Stimulated activated CD8-positive, alpha-beta memory T cell treated with anti-CD3 and anti-CD28 coated beads, Interleukin-2, amount 100 ng/mL, for 1 hour (primary cell): ENCODE data around the gene CELF2.
"Not testable (repeated sequence)": the region's sequence is repeated elsewhere in the genome, so short reads cannot be mapped to it uniquely, and the experiment has no call there.

Experiments
- DNase-seq, 2 donors: peaks; one replicate each; pipeline ENCODE4 v3.0.0-alpha.2; 2020; ENCODE audit warnings: low read depth in 2 of 2

The CELF2 gene

DNA sequence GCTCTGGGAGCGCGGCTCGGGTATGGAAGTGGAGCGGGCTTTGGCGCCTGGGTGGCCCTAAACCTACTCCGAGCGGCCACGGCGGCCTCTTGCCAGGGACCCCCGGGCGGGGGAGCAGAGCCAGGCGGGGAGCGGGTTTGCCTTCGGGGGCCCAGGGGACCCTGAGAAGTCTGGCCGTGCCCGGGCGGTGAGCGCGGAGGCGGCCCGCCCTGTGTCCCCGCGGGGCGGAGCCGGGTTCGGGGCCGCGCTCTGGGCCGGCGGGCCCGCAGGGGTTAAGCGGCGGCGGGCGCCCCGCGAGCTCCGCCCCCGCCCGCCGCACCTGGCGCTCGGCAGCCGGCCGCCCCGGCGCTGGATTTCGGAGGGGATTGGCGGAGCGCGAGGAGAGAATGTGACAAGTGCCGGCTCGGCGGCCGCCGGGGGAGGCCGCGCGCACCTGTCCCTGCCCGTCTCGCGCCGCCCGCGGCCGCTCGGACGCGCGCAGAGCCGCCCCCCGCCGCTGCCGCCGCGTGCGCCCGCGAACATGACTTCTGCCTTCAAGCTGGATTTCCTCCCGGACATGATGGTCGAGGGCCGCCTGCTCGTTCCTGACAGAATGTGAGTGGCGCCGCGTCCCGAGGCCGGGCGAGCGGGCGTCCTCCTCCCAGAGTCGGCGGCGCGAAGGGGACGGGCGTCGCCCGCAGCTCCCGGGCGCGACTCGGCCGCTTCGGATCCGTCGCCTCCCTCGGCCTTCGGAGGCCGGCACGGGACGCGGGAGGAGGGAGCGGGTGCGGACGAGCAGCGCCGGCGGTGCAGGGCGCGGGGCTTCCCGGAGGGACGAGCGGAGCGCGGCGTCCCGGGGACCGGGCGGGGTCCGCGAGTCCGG is at the start of gene CELF2:
CELF2 (plus strand) TSS at position 303 of the 862 bp plus-strand sequence; CDS start at position 521, 218 bp downstream.
- DNase-seq = peak in 1 of 2 donors; percentile 20

DNA sequence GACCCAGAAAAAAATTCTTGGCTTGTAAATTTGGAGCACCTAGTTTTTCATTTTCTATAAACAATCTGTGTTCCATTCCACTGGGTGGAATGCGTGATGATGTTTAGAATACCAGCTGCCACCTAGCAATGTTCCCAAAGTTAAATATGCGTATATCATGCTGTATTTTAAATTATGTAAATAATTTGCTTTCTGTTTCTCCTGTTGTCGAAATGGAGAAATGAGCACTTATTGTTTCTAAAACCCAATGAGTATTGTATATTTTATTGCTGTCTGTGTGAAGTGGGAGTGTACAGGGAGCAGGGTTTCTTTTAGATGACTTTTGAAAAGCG is 49.4 kb upstream of the CELF2 start:
- DNase-seq = no peak

DNA sequence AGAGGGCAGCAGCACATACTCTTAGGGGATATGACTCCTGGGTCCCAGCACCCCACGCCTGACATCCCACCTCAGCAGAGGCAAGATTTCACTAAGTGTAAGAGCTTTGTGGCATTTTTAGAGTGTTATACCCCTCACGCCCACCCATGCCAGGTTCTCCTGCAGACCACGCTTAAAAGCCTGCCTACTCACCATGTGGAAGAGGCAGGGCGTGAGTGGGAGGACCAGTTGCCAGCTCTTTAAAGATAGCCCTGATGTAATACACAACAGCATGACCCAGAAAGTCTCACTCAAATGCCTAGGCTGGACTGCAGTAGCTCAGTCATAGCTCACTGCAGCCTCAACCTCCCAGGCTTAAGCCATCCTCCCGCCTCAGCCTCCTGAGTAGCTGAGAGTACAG is 44.4 kb upstream of the CELF2 start:
- no peak for DNase-seq

DNA sequence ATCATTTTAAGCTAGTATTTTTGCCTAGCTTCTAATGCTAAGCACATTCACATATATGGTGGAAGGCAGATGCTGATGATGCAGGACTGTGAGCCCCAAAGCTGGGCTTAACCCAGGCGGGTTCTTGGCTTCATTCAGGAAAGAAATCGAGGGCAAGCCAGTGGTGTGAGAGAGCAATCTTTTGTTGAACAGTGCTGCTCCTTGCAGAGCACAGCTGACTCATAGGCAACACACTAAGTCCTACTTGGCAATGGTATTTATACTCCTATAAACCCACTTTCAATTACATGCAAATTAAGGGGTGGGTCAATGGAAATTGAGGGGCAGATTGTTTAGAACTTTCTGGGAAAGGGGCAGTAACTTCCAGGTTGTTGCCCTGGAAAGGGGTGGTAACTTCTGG is 42.0 kb upstream of the CELF2 start:
- no peak for DNase-seq

DNA sequence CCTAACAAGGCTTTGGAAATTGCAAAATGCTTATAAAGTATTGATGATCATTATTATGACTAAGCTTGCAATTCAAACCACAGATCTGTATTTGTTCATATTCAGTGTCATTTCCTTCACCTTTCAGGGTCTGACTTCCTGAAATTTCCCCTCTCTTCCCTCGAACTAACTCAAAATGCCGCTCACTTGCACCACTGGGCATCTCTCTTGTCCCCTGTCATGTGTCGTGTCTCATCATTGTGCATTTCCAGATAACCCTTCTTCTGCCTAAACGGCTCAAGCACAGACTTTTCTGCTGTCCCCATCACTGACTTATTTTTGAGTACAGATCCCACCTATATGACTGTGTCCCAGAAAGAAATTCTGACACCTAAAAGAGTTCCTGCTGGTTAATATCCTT is 41.0 kb upstream of the CELF2 start:
- no peak for DNase-seq

DNA sequence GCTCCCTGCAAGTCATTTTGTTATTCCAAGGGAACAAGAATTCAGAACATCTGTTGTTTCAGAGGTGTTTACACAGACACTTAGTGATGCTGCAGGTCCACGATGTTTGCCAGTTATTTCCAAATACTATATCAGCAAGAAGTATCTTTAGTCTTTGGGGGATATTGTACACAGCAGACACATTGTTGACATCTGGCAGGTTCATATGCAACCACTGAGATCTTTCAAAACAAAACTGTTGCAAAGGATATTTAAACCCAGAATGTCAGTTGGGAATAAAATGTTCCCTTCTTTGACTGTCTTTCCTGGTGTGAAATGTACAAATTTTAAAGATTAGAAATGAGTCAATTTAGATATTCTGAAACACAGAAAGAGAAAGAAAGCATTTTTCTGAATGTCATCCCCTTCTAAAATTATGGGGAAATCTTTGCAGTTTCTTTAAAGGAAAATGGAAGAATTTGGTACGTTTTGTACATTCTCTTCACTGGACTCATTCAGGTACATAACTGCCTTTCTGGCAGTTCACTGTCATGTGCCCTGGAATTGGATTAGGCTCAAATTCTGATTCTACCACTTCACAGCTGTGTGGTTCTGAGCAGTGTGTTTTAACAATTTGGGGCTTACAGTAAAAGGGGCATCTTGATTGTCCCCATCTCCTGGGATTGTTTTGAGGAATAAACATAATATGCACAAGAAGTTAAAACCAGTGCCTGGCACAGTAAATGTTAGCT is 40.3 kb upstream of the CELF2 start:
- DNase-seq = no peak

DNA sequence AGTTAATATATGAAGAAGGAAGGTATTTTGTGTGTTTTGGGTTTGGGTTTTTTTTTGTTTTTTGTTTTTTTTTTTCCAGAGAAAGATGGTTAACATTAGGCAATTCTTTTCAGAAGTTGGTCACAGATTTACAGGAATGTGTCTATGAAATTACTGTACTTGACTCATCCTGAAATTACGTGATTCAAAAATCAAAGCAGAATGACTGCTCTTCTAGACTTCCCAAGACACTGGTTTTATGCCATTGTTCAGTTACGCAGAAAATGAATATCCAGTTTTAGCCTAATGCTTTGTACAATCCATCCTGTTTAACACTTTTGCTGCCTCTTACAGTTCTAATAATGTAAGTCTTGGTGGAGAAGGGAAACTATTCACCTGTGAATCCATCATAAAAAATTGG is 39.7 kb upstream of the CELF2 start:
- DNase-seq = no peak

DNA sequence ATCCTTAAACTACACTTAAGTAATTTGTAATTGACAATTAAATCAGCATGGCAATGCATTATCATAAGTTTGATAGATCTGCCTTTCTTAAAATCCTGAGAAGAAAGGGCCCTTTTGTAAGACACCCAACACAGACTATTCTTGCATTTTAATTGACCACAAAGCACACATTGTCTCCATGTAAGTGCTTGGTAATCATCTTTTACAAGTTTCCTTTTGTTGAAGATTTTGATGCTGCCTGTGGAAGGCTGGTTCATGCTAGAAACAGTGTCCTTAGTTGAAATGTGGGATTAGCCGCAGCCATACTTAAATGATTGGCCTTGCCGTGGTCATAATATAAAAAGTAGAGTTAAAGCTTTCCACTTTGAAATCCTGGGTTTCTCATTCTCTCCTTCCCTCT is 32.3 kb upstream of the CELF2 start:
- no peak for DNase-seq

DNA sequence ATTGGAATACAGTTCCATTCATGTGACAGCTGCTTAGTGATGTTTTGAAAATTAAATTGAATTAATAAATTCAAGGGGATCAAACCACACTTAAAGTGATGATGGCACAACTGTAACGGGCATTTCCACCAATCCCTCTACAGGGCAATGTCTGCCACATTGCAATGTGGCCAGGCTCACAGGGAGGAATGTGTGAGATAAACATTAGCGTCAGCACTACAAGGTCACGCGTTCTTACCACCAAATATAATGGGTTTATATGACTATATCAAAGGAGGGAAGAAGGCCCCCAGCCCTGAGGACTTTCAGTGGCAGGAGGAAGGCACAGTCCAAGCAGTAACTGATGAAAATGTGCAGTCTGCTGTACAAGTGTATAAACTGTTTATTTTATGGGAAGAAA is 31.1 kb upstream of the CELF2 start:
- DNase-seq = no peak

DNA sequence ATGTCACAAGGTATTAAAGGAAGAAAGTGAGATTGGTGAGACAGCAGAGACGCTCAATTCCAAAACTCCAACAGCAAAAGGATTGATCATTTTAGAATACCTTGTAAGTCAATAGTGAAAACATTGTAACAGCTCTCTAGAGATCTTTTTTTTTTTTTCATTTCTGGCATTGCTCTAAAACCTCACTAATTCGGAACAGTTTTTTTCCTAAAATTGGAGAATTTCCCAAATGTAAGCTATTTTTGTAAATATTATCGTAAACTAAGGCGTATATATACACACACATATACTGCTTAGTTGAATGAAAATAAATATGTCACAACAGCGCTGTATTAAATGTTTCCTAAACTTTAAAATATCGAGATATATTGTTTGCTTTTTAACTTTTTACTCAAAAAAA is 30.6 kb upstream of the CELF2 start:
- no peak for DNase-seq

DNA sequence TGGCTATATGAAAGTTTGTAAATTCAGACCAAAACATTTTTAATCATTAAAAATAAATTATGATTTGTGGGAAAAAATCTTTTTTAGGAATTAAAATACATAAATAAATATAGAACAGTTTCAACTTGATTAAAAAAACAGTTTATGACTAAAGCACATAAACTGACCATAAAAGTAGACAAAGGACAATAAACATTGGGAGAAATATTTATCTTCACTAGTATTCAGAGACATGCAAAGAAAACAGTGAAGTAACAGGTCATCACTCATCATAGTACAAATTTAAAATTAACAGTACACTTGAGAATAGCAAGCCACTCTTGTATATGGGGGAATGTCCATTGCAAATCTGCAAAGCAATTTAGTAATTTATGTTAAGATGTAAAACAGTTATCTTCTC is 28.0 kb upstream of the CELF2 start:
- DNase-seq = no peak

DNA sequence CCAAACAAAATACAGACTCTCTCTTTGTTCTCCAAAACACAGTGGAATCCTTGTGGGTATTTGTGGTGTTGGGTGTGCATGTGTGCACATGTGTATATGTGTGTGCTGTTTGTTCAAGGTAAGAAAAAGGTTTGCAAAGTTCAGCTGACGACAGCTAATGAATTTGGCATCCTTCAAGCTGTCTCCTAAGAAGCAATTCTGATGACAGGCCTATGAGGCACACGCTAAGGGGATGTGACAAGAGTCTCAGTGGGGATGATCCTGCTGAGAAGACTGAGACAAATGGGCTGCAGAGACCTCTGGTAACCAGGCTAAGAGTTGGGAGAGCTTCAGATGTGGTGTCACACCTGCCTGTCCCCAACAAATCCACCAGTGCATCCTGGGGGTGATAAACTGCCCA is 26.5 kb upstream of the CELF2 start:
- DNase-seq = no peak

DNA sequence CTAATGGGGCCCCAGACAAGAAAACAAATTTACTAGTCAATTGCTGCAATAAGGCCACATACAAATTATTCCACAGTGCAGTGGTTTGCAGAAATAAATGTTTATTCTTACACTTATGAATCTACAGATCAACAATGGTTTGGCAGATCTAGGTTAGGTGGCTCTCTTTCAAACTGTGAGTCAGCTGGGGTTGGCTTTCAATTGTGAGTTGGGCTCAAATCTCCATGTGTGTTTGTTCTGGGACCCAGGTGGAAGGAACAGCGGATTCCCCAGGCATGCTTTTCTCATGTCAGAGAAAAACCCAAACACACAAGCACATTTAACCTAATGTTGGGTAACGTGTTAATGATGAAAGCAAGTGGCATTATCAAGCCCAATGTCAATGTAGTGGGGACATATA is 25.6 kb upstream of the CELF2 start:
- no peak for DNase-seq

DNA sequence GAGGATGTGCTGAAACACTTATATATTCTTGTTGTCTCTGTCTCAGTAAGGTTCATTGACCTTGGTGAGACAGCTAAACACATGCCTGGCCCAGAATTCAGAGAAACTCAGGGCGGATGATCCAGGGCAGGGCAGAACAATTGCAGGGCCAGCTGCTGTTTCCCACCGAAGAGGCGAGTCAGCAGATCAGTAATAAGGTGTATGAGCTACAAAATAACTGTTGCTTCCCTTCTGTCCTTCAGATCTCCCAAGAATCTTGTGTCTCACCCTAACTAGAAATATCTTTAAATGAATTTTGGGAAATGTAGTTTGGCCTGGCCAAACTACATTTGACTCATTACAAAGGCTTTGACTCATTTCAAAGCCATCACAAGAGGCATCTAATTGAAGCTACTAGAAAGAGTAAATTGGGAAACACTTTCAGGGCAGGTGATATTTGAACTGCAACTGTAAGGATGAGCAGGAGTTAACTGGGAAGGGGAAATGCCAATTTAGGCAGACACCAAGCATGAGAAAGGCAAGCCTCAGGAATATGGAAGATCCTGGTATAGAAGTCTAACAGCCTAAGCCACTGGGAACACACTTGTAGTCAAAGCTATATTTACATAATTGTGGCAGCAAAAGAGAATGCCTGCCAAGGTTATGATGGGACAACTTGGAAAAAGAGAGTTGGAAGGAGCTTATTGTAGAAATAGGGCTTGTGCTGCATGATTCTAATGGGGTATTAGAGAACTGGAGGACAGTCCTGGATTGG is 24.5 kb upstream of the CELF2 start:
- no peak for DNase-seq

DNA sequence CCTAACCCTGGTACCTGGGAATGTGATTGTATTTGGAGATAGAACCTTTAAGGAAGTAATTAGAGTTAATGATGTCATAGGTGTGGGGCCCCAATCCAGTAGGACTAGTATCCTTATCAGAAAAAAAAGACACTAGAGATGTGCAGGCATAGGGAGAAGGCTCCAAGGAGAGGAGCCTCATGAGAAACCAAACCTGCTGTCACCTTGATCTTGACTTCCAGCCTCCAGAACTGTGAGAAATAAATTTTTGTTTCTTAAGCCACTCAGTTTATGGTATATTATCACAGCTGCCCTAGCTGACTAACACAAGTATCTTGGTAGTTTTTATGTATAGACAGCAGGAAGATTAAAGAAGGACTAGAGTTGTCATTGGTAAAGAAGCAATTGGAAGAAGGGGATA is 23.9 kb upstream of the CELF2 start:
- DNase-seq = no peak

DNA sequence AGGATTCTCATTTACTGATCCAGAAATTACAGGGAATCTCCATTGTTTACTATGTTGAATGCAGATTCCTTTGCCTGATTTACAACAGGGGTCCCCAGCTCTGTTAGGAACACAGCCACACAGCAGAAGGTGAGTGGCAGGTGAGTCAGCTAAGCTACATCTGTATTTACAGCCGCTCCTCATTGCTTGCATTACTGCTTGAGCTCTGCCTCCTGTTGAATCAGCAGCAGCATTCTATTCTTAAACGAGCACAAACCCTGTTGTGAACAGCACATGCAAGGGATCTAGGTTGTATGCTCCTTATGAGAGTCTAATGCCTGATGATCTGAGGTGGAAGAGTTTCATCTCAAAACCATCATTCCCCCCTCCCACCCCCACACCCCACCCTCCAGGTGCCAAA is 23.3 kb upstream of the CELF2 start:
- no peak for DNase-seq

DNA sequence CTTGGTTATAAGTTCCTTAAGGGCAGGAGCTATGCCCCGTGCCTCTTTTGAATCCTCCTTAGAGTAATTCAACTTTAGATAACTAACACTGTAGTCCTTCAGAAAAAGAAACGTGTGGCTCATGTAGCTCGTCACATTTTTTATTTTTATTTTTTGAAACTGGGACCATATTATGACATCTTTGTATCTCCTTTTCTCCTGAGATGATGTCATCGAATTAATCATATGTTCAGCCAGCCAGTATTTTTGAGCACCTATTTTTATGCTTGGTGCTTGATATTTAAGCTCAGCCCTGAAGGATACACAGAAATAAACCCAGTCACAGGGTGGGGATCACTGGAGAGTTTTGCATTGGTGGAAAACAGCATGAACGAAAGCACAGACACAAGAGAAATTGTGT is 22.6 kb upstream of the CELF2 start:
- DNase-seq = no peak

DNA sequence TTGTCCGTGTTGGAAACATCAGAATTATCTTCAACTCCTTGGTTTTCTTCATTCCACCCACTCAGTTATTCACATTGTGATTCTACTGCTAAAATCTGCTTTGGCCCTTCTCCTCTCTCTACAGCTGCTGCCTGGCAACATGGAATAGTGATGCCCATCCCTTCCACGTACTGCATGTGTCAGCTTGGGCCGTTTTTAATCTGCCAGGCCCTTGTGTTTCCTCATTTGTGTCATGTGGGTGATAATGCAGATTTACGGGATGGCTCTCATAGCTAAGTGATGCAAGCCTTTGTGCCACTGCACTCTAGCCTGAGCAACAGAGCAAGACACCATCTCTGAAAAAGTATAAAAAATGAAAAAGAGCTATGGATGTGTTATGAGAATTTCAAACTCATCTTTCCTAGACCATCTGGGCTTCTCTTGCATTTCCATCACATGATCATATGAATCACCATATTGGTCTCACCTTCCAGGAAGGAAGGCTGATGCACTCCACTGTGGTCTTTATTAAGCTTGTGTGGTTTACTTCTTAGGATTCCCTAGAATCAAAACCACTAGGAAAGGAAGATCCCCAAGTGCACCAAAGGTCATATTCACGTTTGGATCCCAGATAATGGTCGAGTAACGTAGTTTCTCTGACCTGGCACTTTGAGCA is 20.6 kb upstream of the CELF2 start:
- DNase-seq = no peak

DNA sequence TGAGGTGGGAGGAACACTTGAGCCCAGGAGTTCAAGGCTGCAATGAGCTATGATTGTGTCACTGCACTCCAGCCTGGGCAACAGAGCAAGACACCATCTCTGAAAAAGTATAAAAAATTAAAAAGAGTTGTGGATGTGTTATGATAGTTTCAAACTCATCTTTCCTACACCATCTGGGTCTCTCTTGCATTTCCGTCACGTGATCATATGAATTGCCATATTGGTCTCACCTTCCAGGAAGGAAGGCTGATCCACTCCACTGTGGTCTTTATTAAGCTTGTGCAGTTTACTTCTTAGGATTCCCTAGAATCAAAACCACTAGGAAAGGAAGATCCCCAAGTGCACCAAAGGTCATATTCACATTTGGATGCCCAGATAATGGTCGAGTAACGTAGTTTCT is 18.2 kb upstream of the CELF2 start:
- DNase-seq = not testable (repeated sequence)

DNA sequence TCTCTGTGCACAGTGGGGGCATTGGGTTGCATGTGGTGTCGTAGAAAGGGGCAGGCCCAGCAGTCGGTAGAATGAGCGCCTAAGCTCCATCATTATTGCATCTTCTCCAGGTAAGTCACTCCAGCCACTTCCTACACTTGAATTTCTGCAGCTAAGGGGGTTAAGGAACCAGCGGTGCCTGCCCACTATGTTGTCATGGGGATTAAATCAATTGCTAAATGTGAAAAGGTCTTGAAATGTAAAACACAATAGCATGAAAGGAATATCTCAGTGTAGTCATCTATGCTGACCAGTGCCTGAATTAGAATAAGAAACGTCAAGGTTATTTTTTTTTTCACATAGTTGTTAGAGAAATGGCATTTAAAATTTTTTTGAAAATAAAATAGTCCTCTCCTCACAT is 15.2 kb upstream of the CELF2 start:
- DNase-seq = no peak

DNA sequence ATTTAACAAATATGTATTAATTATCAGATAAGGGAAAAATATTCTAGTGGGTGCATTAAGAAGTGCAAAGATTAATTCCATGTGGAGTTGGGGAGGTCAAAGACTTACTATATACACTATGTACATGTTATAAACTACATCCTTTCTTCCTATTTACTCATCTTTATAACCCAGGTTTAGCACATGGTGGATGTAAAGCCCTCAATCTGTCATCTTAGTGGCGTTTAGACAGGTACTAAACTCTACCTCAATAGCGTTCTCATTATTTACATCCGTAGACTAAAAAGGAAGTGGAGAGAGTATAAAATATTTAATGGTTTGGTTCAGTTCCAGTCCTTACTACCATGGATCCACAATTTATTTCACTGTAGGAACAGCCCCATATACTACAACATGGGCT is 14.8 kb upstream of the CELF2 start:
- no peak for DNase-seq

DNA sequence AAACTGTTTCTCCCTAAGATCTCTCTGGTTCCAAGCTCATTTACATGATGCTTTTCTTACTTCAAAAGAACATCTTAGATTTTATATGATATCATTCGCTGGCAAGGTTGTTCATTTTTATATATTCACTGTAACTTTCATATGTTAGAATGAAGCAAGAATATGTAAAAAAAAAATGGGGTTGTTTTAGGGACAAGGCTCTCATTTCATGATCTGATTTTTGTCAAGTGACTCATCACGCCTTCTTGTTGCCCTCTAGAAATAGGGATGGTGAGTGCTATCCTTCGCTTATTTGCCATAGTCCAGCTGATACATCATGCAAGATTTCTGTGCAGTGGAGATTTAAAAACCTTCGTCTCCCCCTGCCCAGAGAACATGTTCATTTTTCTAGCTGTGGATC is 14.0 kb upstream of the CELF2 start:
- DNase-seq = no peak
